GM19238 (cell line): ENCODE results near the gene PRDM11.
"Not testable (repeated sequence)": the region's sequence is repeated elsewhere in the genome, so short reads cannot be mapped to it uniquely, and the experiment has no call there.

Experiments
- DNase-seq: peaks from one replicate; pipeline ENCODE4 v3.0.0; 2011; ENCODE audit warnings: low spot score; ENCODE audit not compliant: insufficient read length

Gene PRDM11

GRCh38 chr11:45232341-45233080 is 86.1 kb downstream of the PRDM11 start:
- DNase-seq = no peak

GRCh38 chr11:45233121-45233803 is 86.8 kb downstream of the PRDM11 start:
- peak; percentile 79 for DNase-seq

DNA sequence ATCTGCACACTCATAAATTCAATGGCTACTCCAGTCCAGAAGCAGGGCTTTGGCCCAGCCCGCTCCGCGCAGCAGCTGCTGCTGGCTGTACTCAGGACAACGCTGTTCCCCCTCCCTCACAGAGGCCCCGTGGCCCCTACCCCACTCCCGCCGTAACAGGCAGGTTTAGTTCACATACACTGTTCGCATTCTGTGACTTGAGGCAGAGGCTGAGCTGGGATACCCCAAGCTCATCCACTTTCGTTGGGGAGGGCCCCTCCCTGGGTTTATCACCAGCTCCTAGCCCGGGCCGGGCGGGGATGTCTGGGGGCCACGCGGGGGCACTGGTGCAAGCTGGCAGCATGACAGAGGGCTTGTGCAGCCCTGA is 87.3 kb downstream of the PRDM11 start:
- DNase-seq = no peak

DNA sequence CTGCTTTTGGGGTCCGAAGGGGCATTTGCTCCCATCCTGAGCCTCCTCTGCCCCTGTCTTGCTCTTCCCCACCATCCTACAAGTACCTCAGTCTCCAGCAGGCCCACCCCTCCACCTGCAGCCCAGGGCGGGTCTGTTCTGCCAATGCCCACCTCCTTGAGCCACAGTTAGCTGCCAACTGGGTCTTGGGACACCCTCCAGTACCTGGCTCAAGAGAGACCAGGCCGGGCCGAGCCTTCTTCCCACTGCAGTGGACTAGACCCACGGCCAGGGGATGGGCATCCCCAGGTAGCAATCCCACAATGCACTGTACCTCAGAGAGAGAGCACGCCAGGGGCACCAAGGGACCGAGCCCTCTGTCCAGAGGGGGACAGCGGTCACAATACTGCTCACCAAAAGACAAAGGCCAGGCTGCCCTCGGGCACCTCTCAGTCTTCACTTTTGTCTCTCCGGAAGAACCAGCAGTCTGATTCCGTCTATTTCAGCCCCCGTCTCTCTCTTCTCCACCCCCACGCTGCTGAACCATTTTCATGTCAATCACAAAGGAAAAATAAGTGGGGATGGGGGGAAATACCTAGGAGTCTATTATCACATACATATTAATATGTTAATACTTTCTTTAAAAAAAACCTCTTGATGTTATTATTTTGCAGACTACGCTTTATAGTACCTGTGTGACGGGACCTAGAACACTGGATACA is 88.0 kb downstream of the PRDM11 start:
- no peak for DNase-seq

GRCh38 chr11:45237711-45238315 is 91.4 kb downstream of the PRDM11 start:
- no peak for DNase-seq

- no peak for DNase-seq
Measured at GRCh38 chr11:45238724-45239123, 92.3 kb downstream of the PRDM11 start.

GRCh38 chr11:45239733-45240132 is 93.3 kb downstream of the PRDM11 start:
- DNase-seq = no peak

DNA sequence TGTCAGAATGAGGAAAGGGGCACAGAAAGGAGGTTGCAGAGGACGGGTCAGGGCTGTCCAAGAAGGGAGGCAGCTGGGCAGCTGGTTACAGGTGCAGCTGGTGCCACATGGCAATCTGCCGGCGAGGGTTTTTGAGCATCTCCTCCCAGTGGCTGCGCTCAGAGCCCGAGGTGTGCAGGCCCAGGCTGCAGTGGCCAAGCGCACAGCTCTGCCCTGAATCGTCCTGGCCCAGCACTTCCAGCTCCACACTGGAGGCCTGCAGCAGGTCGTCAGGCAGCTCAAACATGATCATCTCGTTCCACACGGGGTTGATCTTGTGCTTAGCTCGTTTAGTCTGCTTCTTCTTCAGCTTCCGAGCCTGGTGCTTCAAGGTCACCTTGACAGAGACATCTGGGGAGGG is 97.5 kb downstream of the PRDM11 start:
- DNase-seq = no peak

DNA sequence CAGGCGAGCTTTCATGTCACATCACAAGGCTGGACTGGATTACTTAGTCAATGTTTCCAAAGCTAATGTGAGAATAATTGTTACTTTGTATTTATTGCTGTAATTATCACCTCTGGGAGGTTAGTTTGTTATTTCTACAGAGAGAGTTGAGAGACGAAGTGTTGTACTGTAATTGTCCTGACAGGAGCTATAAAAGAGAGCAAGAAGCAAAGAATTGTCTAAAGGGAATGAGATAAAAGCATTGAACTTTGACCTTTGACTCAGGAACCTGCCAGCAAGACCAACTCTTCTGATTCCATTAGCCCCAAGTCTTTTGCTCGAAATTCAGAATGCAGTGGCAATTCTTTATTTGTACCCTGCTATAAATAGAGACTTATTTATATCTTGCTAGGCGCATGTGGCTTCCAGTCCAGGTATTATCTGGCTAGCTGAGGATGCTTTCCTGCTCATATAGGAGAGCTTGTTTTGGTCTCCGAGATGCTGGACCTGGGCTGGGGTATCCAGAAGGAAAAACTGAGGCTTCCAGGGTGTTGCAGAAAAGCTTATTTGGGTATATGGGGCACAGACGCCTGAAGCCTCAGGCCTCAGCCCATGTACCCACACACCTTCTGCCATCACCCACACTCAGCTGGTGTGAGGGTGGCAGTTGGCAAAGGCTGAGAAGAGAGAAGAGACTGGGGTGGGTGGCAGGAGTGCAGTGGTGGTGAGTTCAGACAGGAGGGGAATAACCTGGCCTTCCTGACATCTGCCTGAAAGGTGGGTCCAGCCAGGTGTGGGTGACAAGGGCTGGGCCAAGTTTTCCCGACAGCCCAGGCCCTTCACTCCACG is 99.0 kb downstream of the PRDM11 start:
- no peak for DNase-seq

DNA sequence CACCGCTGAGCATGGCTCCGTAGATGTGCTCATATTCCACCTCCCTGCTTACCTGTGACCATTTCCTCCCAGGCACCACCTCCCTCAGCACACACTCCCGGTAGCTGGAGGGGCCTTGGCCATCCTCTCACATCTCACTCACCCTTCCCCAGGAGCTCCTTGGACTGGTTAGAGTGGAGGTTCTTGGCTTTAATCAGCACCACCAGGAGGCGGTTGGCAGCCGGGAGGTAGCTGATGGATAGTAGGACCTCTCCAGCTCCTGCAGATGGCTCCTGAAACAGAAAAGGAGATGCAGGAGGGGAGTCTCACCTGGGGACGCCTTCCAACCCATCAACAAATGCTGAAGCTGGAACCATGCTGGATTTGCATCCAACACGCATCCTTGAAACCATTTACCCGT is 99.8 kb downstream of the PRDM11 start:
- no peak for DNase-seq

DNA sequence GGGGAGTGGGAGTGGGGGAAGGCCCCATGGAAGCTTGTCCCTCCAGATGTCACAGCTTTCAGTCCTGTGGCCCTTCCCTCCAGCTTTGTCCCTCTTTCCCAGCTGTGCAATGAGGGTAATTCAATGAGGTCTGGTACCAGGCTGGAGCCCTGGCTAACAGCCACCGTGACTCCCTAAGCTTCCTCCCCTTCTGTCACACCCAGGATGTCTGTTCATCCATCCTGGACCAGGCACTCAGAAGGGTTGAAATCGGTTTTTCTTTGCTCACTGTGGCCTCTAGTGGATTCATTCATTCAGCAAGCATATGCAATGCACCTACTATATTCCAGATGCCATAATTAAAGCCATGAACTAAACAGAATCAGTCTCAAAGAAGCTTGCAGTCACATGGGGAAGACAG is 101.0 kb downstream of the PRDM11 start:
- no peak for DNase-seq

- no peak for DNase-seq
Measured at GRCh38 chr11:45248501-45249011, 102.1 kb downstream of the PRDM11 start.

- DNase-seq = not testable (repeated sequence)
Measured at GRCh38 chr11:45249372-45249771, 102.9 kb downstream of the PRDM11 start.

DNA sequence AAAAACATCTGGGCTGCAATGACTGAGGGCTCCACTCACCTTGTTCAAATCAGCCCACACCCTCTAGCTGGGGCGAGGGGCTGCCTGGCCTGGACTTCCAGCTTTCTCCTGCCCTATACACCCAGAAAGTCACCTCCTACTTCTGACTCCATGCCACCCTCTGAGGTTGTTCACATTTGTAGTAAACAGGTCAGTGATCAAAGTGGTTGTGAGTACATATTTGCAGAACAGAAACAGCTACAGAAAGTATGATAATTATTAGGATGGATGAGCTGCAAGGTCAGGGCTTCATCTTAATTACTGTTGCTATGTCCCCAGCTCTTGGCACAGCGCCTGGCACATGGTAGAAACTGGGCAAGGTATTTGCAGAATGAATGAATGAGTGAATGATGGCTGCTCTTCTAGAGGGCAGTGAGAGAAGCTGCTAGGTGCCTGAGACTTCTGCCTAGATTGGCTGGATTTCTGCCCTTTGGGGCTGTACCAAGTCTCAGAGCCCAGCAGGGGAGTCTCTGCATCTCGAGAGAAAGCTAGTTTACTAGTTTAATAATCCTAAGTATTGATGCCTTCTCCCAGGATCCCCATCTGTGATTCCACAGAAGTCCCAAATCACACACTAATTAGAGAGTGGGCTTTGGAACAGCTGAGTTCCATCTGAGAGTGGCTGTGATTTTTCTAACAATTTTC is 103.7 kb downstream of the PRDM11 start:
- no peak for DNase-seq

DNA sequence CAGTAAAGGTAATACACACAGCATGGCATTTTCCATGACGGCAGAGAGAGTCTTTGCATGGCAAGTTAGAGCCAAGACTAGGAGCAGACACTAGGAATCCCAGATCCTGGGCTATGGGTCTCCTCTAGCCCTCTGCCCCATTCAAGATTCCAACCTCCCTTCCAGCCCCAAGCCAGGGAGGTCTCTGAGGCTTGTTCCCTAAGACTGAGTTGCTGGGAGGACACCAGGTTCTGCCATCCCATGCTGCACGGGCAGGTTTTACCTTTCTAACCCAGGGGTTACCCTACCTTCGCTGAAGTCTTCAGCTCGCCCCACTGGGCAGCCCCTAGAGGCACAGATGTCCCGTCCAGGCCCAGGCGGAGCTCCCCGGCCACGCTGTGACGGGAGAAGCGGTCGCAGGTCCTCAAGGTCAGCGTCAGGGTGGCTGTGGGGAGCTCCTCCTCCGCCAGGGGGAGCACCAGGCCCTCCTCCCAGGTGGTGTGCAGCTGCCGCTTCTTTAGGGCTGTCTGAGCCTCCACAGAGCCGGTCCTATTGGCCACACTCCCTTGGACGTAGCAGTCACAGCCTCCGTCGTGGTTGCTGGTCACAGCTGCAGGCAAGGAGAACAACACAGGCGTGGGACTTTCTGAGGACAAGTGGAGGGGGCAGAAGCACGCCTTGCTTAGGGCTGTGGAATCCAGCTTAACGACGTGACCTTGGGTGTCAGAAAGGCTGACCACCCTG is 105.9 kb downstream of the PRDM11 start:
- DNase-seq = peak; percentile 49

GRCh38 chr11:45252877-45253276 is 106.4 kb downstream of the PRDM11 start:
- DNase-seq = no peak

GRCh38 chr11:45253640-45254039 is 107.2 kb downstream of the PRDM11 start:
- no peak for DNase-seq

DNA sequence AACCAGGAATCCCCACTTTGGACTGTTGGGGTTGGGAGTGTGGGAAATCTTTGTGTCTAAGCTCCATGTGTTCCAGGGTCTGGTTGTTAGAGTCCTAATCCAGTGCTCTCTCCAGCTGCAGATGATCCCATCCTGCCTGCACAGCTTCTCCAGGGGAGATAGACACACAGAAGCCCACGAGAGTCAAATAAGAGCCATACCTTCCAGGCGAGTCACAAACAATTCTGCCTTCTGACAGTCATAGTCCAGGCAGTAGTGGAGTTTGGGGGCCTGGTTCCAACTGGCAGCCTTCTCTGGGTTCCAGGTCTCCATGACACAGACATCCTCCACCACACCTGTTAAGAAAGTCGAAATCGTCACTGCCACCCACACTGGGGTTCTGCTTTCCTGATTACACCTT is 107.6 kb downstream of the PRDM11 start:
- DNase-seq = no peak

DNA sequence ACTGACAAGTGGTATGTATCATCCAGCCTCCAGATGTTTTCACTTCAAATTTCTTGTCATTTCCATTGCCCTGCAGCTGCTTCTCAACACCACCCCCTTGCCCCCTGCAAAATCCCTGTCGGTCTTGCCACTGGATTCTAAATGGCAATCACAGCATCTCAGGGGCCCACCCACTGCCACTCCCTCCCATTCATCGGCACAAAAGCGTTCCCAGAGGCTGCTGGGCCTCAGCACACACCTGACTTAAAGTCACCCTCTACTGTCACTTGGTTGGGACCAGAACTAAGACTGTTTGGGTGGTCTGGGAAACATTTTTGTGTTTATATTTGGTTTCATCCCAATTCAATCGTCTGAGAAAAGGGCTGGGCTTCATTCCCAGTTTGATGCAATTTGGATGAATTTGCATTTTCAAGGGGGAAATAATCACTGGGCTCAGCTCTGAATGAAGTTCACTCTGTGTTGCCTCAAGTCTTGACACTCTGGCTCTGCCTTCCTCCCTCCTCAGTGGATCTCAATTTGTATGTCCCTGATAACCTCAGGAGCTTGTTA is 112.6 kb downstream of the PRDM11 start:
- DNase-seq = no peak
